GM12864 (cell line): ENCODE measurements around the gene GPR15LG.

ENCODE experiments used
- DNase-seq: peaks from one replicate; pipeline ENCODE4 v3.0.0-alpha.2; 2011; ENCODE audit warnings: low read depth
- H3K4me3 ChIP-seq: 2 replicates; pipeline ENCODE4 v1.5.1; 2011; ENCODE audit warnings: mild to moderate bottlenecking, low read depth, low read length, control low read depth
- TF ChIP-seq, protein P1 (sequence below): IDR thresholded peaks from 2 replicates; pipeline ENCODE4 v1.5.1; 2011; ENCODE audit warnings: low read depth, mild to moderate bottlenecking, moderate library complexity, low read length, control low read depth, inconsistent platforms; ENCODE audit errors: missing control alignments

The GPR15LG gene

DNA sequence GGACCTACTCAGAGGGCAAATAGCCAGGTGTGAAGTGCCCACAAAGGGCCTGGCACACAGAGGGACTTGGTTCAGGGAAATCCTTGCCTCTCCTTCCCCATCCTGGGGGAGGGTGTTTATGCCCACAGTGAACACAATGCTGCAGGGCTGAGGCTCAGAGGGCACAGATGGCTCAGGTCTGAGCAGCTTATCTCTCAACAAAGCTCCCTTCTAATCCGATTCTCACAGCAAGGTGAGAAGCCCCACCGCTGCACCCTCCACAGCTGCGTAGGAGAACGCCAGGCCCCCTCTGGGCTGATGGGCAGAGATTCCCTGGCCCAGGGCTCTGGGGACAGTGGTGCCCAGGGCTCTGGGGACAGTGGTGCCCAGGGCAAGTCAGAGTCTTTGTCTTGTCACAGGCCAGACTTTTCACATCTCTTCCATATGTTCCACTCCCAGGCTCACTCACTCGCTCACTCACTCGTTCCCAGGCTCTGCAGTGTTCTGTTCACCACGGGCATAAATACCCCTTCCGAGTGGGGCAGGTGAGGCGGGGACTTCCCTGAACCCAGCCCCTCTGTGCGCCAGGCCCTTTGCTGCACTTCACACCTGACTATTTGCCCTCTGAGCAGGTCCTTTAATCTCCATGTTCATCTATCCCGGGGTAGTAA, 12.1 kb downstream of the GPR15LG start:
- TF ChIP-seq, protein P1, sequence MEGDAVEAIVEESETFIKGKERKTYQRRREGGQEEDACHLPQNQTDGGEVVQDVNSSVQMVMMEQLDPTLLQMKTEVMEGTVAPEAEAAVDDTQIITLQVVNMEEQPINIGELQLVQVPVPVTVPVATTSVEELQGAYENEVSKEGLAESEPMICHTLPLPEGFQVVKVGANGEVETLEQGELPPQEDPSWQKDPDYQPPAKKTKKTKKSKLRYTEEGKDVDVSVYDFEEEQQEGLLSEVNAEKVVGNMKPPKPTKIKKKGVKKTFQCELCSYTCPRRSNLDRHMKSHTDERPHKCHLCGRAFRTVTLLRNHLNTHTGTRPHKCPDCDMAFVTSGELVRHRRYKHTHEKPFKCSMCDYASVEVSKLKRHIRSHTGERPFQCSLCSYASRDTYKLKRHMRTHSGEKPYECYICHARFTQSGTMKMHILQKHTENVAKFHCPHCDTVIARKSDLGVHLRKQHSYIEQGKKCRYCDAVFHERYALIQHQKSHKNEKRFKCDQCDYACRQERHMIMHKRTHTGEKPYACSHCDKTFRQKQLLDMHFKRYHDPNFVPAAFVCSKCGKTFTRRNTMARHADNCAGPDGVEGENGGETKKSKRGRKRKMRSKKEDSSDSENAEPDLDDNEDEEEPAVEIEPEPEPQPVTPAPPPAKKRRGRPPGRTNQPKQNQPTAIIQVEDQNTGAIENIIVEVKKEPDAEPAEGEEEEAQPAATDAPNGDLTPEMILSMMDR, result no peak
- no peak overlapping the region for H3K4me3 ChIP-seq
- no peak for DNase-seq

DNA sequence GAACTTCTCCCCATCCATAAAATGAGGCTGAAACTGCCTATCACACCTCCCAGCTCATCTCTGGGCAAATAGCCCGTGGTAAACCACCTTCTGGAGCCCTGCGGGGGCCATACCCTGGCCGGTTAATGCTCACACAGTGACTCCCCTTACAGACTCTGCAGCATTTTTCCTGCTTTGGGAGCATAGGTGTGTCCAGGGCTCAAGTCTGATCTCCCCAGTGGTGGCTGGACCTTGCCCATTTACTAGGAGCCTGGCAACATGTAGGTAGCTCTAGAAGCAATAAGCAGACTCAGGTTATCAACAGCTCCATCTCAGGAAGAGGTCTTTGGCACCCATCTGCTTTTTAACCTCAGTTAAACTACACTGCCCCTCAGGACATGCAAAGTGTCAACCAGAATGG, 15.2 kb downstream of the GPR15LG start:
- TF ChIP-seq, protein P1, result no peak
- no peak for DNase-seq
- H3K4me3 ChIP-seq, result no peak overlapping the region

DNA sequence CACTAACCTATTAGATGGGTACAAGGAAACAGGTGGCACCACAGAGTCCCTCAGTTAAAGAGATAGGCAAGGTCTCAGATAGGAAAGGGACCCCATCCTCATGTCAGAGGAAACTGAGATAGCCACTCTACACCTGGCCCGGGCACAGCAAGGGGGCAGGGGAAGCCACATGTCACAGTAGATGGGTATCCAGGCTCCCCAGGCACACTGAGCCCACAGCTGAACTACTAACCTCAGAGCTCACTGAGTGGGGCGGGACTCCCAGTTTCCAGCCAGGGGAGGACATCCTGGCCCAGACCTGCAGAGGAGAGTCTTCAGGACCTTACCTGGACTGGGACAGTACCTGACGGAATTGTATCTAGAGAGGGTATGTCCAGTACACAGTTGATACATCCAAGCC, 17.0 kb downstream of the GPR15LG start:
- TF ChIP-seq, protein P1, result no peak
- DNase-seq, result no peak

DNA sequence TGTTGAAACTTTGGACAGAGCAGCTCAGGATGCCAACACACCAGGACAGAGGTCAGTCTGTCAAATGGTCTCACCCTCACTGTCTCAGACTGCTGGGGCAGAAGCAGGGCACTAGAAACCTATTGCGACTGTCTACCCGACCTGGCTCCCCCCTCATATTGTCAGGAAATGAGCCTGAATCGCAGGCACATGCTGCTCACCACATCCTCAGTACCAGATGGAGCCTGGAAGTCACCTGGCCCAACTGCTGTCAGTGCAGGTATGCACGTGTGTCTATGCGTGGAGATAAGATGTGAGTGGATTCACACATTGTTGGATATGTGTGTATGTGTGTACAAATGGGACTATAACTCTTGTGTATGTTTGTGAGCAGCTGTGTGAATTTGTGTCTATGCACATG, 17.5 kb downstream of the GPR15LG start:
- TF ChIP-seq, protein P1, result no peak
- no peak overlapping the region for H3K4me3 ChIP-seq
- no peak for DNase-seq

More for the DNA sequence above, 17.0 kb downstream of the GPR15LG start:
- no peak overlapping the region for H3K4me3 ChIP-seq

DNA sequence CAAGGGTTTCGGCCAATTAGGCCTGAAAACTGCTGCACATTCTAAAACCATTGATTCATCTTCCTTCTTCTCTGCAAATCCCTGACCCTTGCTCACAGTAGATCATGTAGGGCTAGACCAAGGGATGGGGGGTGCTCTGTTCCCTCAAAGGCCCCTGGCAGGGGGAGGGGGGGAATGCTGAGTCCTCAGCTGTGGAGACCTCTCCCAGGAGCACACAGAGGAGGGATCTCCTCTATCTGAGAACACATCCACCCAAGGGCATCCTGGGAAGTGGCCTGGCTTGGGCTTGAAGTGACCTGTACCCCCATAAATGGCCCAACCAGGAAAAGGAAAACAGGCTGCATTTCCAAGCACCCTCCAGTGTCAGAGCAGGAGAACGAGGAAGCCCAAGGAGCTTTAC, 19.7 kb downstream of the GPR15LG start:
- no peak for DNase-seq
- TF ChIP-seq, protein P1, result no peak
- no peak overlapping the region for H3K4me3 ChIP-seq

DNA sequence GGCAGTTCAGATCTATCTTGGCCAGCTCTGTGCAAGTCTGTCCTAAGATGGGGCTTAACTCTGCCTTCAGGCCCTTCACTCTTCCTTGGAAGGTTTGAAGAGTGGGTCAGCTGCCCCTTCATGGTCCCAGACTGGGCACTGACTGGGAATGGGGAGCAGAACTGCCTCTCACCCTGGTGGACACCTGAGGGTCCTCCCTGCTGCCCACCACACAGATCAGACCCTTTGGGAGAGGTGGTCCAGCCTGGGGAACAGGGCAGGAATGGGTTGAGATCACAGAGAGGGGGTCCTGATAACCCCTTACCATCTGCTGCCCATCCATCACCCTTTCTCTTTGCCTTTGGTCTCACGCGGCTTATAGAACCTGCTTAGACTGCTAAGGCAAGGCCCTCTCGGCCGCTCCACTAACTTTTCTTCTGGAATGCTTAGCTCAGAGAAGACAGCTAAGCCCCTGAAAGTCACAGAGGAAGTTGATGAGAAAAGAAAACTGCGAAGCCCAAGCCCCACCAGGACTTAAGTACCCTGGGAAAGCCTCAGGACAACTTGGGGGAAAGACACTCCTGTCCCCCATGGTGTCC, 20.3 kb downstream of the GPR15LG start:
- DNase-seq, result no peak
- TF ChIP-seq, protein P1, result no peak
- peak overlapping the region; percentile 49 for H3K4me3 ChIP-seq

DNA sequence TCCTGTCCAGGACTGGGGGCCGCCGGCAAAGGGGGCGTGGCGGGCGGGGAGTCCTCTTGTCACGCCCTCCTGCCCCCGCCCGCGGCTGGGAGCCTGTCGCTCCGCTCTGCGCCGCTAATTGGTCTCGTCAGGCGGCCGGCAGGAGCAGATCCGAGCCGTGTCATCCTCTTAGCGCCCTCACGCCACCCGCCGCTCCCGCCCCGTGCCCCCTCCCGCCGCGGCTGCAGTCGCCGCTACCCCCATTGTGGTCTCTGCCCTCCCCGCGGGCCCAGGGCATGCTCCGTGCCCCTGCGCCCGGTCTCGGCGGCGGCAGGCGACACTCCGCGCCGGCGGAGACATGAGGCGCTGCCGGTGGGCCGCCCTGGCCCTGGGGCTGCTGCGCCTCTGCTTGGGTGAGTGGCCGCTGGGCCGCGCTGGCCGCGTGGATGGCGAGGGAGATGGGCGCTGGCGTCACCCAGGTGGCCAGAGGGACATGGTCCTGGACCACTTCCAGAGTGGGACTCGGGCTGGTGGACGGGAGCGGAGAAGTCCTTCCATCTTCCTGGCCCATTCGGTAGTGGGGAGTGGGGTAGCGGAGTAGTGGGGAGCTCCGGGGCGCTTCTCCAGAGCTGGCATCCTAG, 20.9 kb downstream of the GPR15LG start, which contains the start of gene CDHR1:
Gene CDHR1 (plus strand): TSS at position 114 of the 620 bp plus-strand sequence. CDS start 224 bp downstream, at position 338.
- H3K4me3 ChIP-seq, result peak within 1 kb of the TSS; percentile 49
- DNase-seq, result no peak
- TF ChIP-seq, protein P1, result no peak
